Skeletal muscle cell (primary cell): ENCODE measurements around the gene PSENEN.
"Not testable (repeated sequence)": the region's sequence is repeated elsewhere in the genome, so short reads cannot be mapped to it uniquely, and the experiment has no call there.

Source experiments
- DNase-seq: peaks from one replicate; pipeline ENCODE4 v3.0.0-alpha.2; 2010; ENCODE audit warnings: low read depth
- H3K4me3 ChIP-seq: 2 replicates; pipeline ENCODE4 v1.5.1; 2011; ENCODE audit warnings: low read depth, mild to moderate bottlenecking, control low read depth, low read length, moderate library complexity

The PSENEN gene

GRCh38 chr19:35783469-35784434, 38.3 kb downstream of the PSENEN start:
- no peak overlapping the region for H3K4me3 ChIP-seq
- DNase-seq = no peak

GRCh38 chr19:35784503-35785338, 39.3 kb downstream of the PSENEN start:
- H3K4me3 ChIP-seq = no peak overlapping the region
- no peak for DNase-seq

- no peak for DNase-seq
- H3K4me3 ChIP-seq = no peak overlapping the region
Measured at GRCh38 chr19:35785339-35785627, 39.8 kb downstream of the PSENEN start.

- H3K4me3 ChIP-seq = no peak overlapping the region
- no peak for DNase-seq
Measured at GRCh38 chr19:35786299-35787160, 41.1 kb downstream of the PSENEN start.

DNA sequence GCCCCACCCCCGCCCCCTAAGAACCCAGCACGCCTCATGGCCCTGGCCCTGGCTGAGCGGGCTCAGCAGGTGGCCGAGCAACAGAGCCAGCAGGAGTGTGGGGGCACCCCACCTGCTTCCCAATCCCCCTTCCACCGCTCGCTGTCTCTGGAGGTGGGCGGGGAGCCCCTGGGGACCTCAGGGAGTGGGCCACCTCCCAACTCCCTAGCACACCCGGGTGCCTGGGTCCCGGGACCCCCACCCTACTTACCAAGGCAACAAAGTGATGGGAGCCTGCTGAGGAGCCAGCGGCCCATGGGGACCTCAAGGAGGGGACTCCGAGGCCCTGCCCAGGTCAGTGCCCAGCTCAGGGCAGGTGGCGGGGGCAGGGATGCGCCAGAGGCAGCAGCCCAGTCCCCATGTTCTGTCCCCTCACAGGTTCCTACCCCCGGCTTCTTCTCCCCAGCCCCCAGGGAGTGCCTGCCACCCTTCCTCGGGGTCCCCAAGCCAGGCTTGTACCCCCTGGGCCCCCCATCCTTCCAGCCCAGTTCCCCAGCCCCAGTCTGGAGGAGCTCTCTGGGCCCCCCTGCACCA, 41.9 kb downstream of the PSENEN start:
- no peak overlapping the region for H3K4me3 ChIP-seq
- no peak for DNase-seq

- no peak for DNase-seq
- H3K4me3 ChIP-seq = no peak overlapping the region
Measured at GRCh38 chr19:35788205-35788960, 42.9 kb downstream of the PSENEN start.

DNA sequence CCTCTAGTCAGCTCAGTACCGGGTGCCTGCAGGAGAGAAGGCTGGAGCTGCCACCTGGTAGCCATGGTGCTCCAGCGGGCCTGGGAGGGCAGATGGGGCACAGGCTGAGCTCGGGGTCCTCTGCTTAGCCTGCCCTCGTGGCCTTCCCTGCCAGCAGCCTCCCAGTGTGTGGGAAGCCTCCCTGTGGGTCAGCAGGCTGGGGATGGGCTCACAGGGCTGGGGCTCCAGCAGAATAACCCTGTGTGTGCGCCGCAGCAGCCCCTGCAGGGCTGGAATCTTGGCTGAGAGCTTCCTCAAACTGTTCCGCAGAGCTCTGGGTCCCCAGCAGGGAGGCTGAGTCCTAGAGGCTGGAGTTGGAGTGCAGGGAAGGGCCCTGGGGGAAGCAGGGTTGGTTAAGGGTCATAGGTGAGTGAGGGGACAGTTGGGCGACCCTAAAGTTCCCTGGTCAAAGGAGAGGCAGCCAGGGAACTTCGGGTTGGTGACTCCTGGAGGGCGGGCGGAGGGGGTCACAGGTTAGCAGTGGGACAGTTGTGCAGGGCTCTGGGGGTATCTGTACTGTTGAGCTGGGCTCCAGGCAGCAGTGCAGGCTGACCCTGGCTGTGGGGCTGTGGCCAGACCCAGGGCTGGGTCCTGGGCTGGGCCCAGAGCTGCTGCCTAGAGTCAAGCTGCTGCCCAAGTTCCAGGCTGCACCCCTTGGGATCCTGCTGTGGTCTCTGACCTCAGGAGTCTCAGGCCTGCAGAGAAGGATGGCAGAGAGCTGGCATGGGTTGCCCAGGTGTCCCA, 43.9 kb downstream of the PSENEN start:
- no peak for DNase-seq
- no peak overlapping the region for H3K4me3 ChIP-seq

DNA sequence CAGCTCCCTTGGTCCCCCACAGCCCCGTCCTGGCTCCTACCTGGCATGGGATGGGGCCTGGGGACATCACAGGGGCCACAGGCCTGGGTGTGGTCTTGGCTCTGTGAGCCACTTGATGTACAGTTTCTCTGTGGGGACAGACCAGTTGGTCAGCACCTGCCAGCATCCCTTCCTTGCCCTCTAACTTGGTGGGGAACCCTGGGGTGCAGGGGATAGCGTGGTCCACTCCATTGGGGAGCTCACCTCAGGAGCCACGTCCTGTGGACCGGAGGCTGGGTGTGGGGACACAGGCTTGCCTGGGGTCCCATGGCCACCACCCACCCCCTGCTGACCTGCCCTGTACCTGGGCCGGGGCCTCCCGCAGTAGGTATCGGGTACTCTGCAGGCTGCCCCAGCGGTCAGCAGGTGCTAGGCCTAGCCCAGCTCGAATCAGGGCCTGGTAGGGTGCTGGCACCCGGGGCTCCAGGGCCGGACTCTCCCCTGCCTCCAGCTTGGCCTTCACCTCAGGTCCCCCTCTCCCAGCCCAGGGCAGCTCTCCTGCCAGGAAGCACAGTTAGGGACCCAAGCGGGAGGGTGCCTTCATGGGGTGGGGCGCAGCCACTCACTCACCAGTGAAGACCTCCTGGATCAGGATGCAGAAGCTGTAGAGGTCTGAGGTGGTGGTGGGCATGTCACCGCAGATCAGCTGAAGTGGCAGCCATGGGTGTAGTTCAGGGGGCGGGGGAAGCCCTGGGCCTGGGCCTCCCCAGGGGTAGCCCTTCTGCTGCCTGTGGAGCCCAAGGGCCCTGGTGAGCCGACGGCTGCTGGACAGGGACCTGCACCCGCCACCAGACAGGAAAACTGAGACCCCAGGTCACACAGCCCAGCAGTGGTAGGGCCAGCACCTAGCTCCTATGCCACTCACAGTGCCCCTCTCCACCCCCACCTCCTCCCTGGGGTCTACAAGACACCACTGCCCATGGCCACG, 44.8 kb downstream of the PSENEN start:
- DNase-seq = no peak
- H3K4me3 ChIP-seq = no peak overlapping the region

DNA sequence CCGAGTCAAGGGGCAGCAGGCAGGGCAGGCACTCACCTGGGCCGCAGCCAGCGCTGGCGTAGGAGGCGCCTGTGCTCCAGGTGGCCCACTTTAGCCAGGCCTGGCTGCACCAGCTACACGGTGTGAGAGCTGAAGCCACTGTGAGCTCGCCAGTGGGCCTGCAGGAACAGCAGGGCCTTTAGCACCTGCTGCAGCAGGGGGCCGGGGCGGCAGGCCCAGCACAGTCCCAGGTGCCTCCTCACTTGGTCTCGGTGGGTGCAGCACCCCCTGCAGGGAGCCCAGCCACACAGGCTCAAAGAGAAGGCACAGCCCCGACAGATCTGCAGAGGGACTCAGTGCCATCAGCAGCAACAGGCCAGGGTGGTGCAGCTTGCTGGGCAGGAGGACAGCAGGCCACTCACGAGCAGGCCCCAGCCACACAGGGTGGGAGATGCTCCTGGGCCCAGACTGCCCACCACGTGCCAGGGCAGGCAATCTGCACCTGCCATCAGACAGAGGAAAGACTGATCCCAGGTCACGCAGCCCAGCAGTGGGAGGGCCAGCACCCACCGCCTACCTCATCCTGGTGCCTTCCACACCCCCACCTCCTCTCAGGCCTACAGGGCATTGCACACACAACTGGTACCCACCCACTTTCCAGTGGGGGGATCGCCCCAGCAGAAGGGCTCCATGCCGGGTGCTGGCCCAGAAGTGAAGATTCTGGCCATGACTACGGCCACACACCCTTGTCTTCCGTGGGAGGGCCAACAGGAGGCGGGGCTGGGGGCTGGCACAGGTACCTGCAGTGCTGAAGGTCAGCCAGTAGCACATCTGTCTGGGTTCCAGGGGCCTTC, 45.7 kb downstream of the PSENEN start:
- DNase-seq = no peak
- no peak overlapping the region for H3K4me3 ChIP-seq

DNA sequence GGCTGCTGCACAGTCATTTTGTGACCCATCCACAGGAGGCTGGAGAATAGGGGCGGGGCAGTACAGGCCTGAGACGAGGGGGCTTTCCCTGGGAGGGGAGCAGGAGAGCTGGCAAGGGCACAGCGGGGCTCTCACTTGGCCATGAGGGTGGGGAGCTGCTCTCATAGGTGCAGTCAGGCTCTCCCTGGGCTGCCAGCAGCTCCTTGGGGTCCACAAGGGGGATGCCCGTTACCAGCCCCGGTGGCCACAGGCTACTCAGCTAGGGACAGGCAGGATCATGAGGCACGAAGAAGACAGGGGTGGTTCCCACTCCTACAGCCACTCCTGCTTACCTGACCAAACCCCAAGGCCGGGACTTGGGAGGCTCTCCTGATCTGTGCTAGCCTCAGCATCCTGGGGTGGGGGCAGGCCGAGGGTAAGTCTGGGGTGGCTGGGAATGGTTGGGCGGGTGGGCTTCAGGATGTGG, 46.4 kb downstream of the PSENEN start:
- DNase-seq = no peak
- H3K4me3 ChIP-seq = no peak overlapping the region

DNA sequence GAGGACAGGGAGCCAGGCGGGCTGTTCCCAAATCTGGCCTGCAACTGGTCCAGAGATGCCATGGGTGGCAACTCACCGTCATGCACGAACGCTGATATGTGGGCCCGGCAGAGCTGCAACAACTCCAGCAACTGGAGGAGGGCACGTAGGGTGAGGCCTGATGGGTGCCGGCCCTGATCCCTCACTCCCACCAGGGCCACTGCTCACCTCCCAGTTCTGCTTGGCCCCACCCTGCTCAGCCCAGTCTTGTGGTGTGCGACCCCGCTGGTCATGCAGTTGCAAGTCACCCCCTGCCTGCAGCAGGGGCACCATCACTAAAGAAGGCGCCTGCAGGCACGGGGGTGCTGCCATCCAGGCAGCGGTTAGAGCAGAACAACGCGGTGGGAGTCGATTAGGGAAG, 46.9 kb downstream of the PSENEN start:
- no peak for DNase-seq
- no peak overlapping the region for H3K4me3 ChIP-seq

DNA sequence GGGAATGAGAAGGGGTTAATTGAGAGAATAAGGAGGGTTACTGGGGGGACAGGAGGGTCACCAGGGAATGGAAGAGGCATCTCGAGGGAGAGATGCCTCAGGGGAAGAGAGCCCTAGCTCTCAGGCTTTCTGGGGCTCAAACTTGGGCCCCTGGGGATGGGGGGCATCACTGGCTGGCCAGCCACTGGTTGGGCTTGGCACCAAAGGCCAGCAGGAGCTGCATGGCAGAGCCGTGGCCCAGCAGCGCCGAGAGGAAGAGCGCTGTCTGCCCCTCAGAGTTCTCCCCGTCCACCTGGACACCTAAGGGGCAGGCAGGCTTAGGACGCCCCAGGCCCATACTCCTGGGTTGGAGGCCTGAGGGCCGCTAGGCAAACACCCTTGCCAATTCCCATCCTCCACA, 47.4 kb downstream of the PSENEN start:
- no peak for DNase-seq
- H3K4me3 ChIP-seq = no peak overlapping the region

- no peak for DNase-seq
- H3K4me3 ChIP-seq = no peak overlapping the region
Measured at GRCh38 chr19:35793381-35794165, 48.1 kb downstream of the PSENEN start.

GRCh38 chr19:35795564-35795963, 50.1 kb downstream of the PSENEN start:
- not testable (repeated sequence) for H3K4me3 ChIP-seq, DNase-seq
